Naive thymus-derived CD4-positive, alpha-beta T cell (primary cell): ENCODE data around the gene NOD1. TPM values are rescaled to one million over a fixed set of nuclear protein-coding genes. Genes with fewer than 3 reads are reported as not detected.

ENCODE experiments used
- ATAC-seq: fragments of 150-1000 bp; cut with Tn5 transposase; 2 replicates; pipeline ENCODE4 v1.10.0; 2021; ENCODE audit warnings: mild to moderate bottlenecking, moderate library complexity
- CTCF ChIA-PET: fragments of 350-600 bp; sonication (Branson Sonifier 250); formaldehyde crosslinking; loops from one replicate; lab custom pipeline; 2021; ENCODE audit warnings: antibody characterized with exemption; lab: Charles Lee
- POLR2A ChIA-PET: fragments of 350-600 bp; sonication (Branson Sonifier 250); formaldehyde crosslinking; loops from one replicate; lab custom pipeline; 2021; ENCODE audit warnings: antibody characterized with exemption, inconsistent platforms; lab: Charles Lee
- DNase-seq, 9 donors: peaks; one replicate each; pipeline versions ENCODE4 v3.0.0 to v3.0.0-alpha.2; 2020 to 2022; ENCODE audit warnings: mixed read lengths in 1 of 9
- H3K27ac ChIP-seq: one replicate; pipeline ENCODE4 v1.7.0; 2013; ENCODE audit warnings: mild to moderate bottlenecking, low read depth, low read length, moderate library complexity
- H3K27me3 ChIP-seq, 2 donors: one replicate each; pipeline ENCODE4 v1.7.0; 2013; ENCODE audit warnings: low read length in 2 of 2, mild to moderate bottlenecking in 2 of 2, moderate library complexity in 2 of 2; ENCODE audit not compliant: control insufficient read depth in 2 of 2, insufficient read depth in 2 of 2
- H3K36me3 ChIP-seq, 3 experiments: 1 replicate in 2 of 3; 2 replicates in 1 of 3; pipeline ENCODE4 v1.7.0; 2013; ENCODE audit warnings: low read length in 3 of 3, mild to moderate bottlenecking in 3 of 3, moderate library complexity in 1 of 3; ENCODE audit not compliant: insufficient read depth in 3 of 3, control insufficient read depth in 2 of 3
- H3K4me1 ChIP-seq, 2 donors: one replicate each; pipeline ENCODE4 v1.7.0; 2013; ENCODE audit warnings: low read length in 2 of 2, mild to moderate bottlenecking in 2 of 2, moderate library complexity in 1 of 2; ENCODE audit not compliant: control insufficient read depth in 2 of 2, insufficient read depth in 2 of 2
- H3K4me3 ChIP-seq: 2 replicates; pipeline ENCODE4 v1.7.0; 2013; ENCODE audit warnings: mild to moderate bottlenecking, low read length
- H3K9me3 ChIP-seq, 3 experiments: 1 replicate in 2 of 3; 2 replicates in 1 of 3; pipeline ENCODE4 v1.7.0; 2013; ENCODE audit warnings: low read length in 3 of 3; ENCODE audit not compliant: control insufficient read depth in 2 of 3
- H3K27ac Mint-ChIP-seq, 9 donors: one replicate each; pipeline ENCODE4 v1.8.0; 2020 to 2022; ENCODE audit warnings: mixed read lengths in 9 of 9, mild to moderate bottlenecking in 8 of 9, moderate library complexity in 5 of 9, inconsistent platforms in 2 of 9
- H3K27me3 Mint-ChIP-seq, 5 donors: one replicate each; pipeline ENCODE4 v1.8.0; 2021 to 2022; ENCODE audit warnings: mixed read lengths in 5 of 5, mild to moderate bottlenecking in 1 of 5
- H3K36me3 Mint-ChIP-seq, 5 donors: one replicate each; pipeline ENCODE4 v1.8.0; 2020 to 2022; ENCODE audit warnings: mixed read lengths in 5 of 5, mild to moderate bottlenecking in 3 of 5, inconsistent platforms in 1 of 5
- H3K4me1 Mint-ChIP-seq, 7 donors: one replicate each; pipeline ENCODE4 v1.8.0; 2020 to 2022; ENCODE audit warnings: mixed read lengths in 7 of 7, mild to moderate bottlenecking in 3 of 7, inconsistent platforms in 1 of 7
- H3K4me3 Mint-ChIP-seq, 10 donors: one replicate each; pipeline ENCODE4 v1.8.0; 2020 to 2022; ENCODE audit warnings: mild to moderate bottlenecking in 10 of 10, mixed read lengths in 10 of 10, moderate library complexity in 6 of 10, inconsistent platforms in 2 of 10
- H3K9me3 Mint-ChIP-seq, 11 donors: one replicate each; pipeline ENCODE4 v1.8.0; 2020 to 2022; ENCODE audit warnings: mixed read lengths in 11 of 11, mild to moderate bottlenecking in 4 of 11, inconsistent platforms in 1 of 11, moderate library complexity in 1 of 11
- intact Hi-C, 2 donors: fragments of 100-400 bp; cut with micrococcal nuclease; formaldehyde crosslinking; loops; one replicate each; pipeline ENCODE4 v1.15.1; 2023
- polyA plus RNA-seq, 2 donors: library from polyadenylated mRNA; unstranded; fragments of 300-500 nt; fragmentation: Illumina TruSeq; gene quantifications; one replicate each; pipeline ENCODE4 v1.2.3, GENCODE V29; 2021
- total RNA-seq, 6 experiments: library from RNA in 5 of 6; stranded (reverse) in 5 of 6; gene quantifications; 1 replicate in 5 of 6; 2 replicates in 1 of 6; pipeline ENCODE4 v1.2.3 and lab custom pipeline; 2021 to 2026

Gene NOD1
- total and polyA plus RNA-seq, 7 experiments from 2014 or later: 6.1 to 24.6 (median 18.7) TPM

GRCh38 chr7:30411173-30411572 lies 67.4 kb downstream of the NOD1 start:
- POLR2A ChIA-PET: no interaction called here
- Histone ChIP-seq H3K4me1 (no peaks in the 10 kb centered on the region), H3K4me3 (no peak overlapping the region), H3K9me3 (no peaks in the 10 kb centered on the region), H3K36me3 (no peaks in the 10 kb centered on the region), H3K27ac (no peak overlapping the region), H3K27me3 (no peaks in the 10 kb centered on the region)
- no peak overlapping the region for H3K4me3 Mint-ChIP-seq
- H3K27me3 Mint-ChIP-seq: no peaks in the 10 kb centered on the region
- peaks cover 0 to 6% (median 0%) of the 10 kb centered on the region in 7 donors for H3K4me1 Mint-ChIP-seq
- intact Hi-C loops: loop anchor here in 1 of 2 donors (10.0 kb wide), 1 partner anchor 346 kb away; no protein-coding TSS in a partner anchor
- H3K36me3 Mint-ChIP-seq: peaks cover 4 to 9% (median 5%) of the 10 kb centered on the region in 5 donors
- DNase-seq: no peak
- ATAC-seq: no peak
- CTCF ChIA-PET: interaction anchor here (0.6 to 1.7 kb wide), 2 partner anchors 135 to 149 kb away, joined by 3 to 7 read pairs; no protein-coding TSS in a partner anchor
- H3K9me3 Mint-ChIP-seq: peaks cover 0 to 12% (median 5%) of the 10 kb centered on the region in 11 donors
- no peak overlapping the region for H3K27ac Mint-ChIP-seq

- Histone ChIP-seq H3K4me1 (no peaks in the 10 kb centered on the region), H3K27ac (no peak overlapping the region), H3K36me3 (no peaks in the 10 kb centered on the region), H3K27me3 (no peaks in the 10 kb centered on the region), H3K9me3 (no peaks in the 10 kb centered on the region), H3K4me3 (no peak overlapping the region)
- no peaks in the 10 kb centered on the region for H3K9me3 Mint-ChIP-seq
- CTCF ChIA-PET: no interaction called here
- H3K4me1 Mint-ChIP-seq: peaks cover 0 to 7% (median 0%) of the 10 kb centered on the region in 7 donors
- ATAC-seq (no peak), DNase-seq (no peak)
- no peak overlapping the region for H3K27ac Mint-ChIP-seq
- no peak overlapping the region for H3K4me3 Mint-ChIP-seq
- no peaks in the 10 kb centered on the region for H3K27me3 Mint-ChIP-seq
- H3K36me3 Mint-ChIP-seq: peaks cover 0 to 19% (median 10%) of the 10 kb centered on the region in 5 donors
- POLR2A ChIA-PET: no interaction called here
- intact Hi-C loops: no loop called here
Measured at GRCh38 chr7:30406664-30407425, 71.7 kb downstream of the NOD1 start.

DNA sequence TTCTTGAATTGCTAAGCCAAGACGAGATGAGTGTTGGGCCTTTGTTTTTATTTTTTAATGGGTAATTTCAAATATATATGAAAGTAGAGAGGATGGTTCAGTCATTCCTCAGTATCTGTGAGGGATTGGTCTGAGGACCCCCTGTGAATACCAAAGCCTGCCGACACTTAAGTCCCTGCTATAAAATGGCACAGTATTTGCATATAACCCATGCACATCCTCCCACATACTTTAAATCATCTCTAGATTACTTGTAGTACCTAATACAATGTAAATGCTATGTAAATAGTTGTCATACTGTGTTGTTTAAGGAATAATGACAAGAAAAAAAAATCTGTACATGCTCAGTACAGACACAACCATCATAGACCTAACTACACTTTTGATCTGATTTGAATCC lies 73.4 kb downstream of the NOD1 start:
- Histone ChIP-seq H3K27ac (no peak overlapping the region), H3K27me3 (no peaks in the 10 kb centered on the region), H3K9me3 (no peaks in the 10 kb centered on the region), H3K4me3 (no peak overlapping the region), H3K36me3 (no peaks in the 10 kb centered on the region), H3K4me1 (no peaks in the 10 kb centered on the region)
- DNase-seq (no peak), ATAC-seq (no peak)
- H3K27ac Mint-ChIP-seq: no peak overlapping the region
- no peak overlapping the region for H3K4me3 Mint-ChIP-seq
- no peaks in the 10 kb centered on the region for H3K9me3 Mint-ChIP-seq
- intact Hi-C loops: no loop called here
- peaks cover 0 to 16% (median 10%) of the 10 kb centered on the region in 5 donors for H3K36me3 Mint-ChIP-seq
- H3K27me3 Mint-ChIP-seq: no peaks in the 10 kb centered on the region
- CTCF ChIA-PET: no interaction called here
- POLR2A ChIA-PET: no interaction called here
- H3K4me1 Mint-ChIP-seq: peaks cover 0 to 9% (median 0%) of the 10 kb centered on the region in 7 donors

DNA sequence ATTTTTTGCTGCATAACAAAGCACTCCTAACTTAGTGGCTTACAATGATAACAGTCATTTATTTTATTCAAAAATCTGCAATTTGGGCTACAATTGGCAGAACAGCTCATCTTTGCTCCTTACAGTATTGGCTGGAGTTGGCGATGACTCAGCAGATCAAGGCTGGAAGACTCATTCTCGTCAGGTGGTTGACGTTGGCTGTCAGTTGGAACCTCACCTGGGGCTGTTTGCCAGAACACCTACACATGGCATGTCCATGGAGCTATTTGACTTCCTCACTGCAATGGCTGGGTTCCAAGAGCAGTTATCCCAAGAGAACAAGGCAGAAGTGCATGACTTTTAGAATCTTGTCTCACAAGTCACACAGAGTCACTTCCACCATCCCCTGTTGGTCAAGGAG lies 75.1 kb downstream of the NOD1 start:
- no peaks in the 10 kb centered on the region for H3K27me3 ChIP-seq
- no peak for ATAC-seq

DNA sequence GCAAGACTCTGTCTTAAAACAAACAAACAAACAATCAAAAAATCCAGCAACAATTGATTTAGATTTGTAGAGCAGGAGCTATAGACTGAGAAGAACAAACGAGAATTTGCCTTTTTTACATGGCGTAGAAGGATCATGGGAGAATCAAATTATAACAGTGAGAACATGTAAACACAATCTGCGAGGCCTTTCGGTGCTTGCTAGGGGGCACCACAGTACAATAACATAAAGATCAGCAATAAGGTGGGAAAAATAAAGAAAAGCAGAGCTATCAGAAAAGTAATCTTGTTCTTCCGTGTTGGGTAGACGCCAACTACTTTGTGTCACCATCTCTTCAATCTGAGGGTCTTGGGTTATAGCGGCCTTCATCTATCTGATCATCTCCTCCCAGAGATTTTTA lies 82.2 kb downstream of the NOD1 start:
- Mint-ChIP-seq H3K4me1 (peaks cover 0 to 2% (median 0%) of the 10 kb centered on the region in 7 donors), H3K27me3 (peaks cover 0 to 5% (median 0%) of the 10 kb centered on the region in 5 donors), H3K9me3 (no peaks in the 10 kb centered on the region), H3K4me3 (no peak overlapping the region), H3K27ac (no peak overlapping the region), H3K36me3 (peaks cover 0 to 4% (median 0%) of the 10 kb centered on the region in 5 donors)
- DNase-seq (no peak), ATAC-seq (no peak)
- Histone ChIP-seq H3K27ac (no peak overlapping the region), H3K4me1 (no peaks in the 10 kb centered on the region), H3K36me3 (no peaks in the 10 kb centered on the region), H3K9me3 (no peaks in the 10 kb centered on the region), H3K27me3 (no peaks in the 10 kb centered on the region), H3K4me3 (no peak overlapping the region)
- POLR2A ChIA-PET: interaction anchor here (0.6 kb wide), 1 partner anchor 25 kb away, joined by 3 read pairs; no protein-coding TSS in a partner anchor
- intact Hi-C loops: no loop called here
- CTCF ChIA-PET: interaction anchor here (0.6 kb wide), 1 partner anchor 179 kb away, joined by 3 read pairs; no protein-coding TSS in a partner anchor

More for the DNA sequence above, 75.1 kb downstream of the NOD1 start:
- Mint-ChIP-seq H3K27me3 (peaks cover 0 to 5% (median 0%) of the 10 kb centered on the region in 5 donors), H3K9me3 (no peaks in the 10 kb centered on the region), H3K4me3 (no peak overlapping the region), H3K36me3 (peaks cover 0 to 16% (median 10%) of the 10 kb centered on the region in 5 donors), H3K4me1 (peaks cover 0 to 9% (median 0%) of the 10 kb centered on the region in 7 donors), H3K27ac (no peak overlapping the region)
- intact Hi-C loops: no loop called here
- H3K36me3 ChIP-seq: no peaks in the 10 kb centered on the region
- CTCF ChIA-PET: no interaction called here
- no peak for DNase-seq
- H3K4me1 ChIP-seq: no peaks in the 10 kb centered on the region
- H3K27ac ChIP-seq: no peak overlapping the region
- no peaks in the 10 kb centered on the region for H3K9me3 ChIP-seq
- POLR2A ChIA-PET: no interaction called here
- H3K4me3 ChIP-seq: no peak overlapping the region

GRCh38 chr7:30395676-30396075 lies 82.9 kb downstream of the NOD1 start:
- Histone ChIP-seq H3K4me1 (no peaks in the 10 kb centered on the region), H3K4me3 (no peak overlapping the region), H3K9me3 (no peaks in the 10 kb centered on the region), H3K27ac (no peak overlapping the region), H3K27me3 (no peaks in the 10 kb centered on the region), H3K36me3 (no peaks in the 10 kb centered on the region)
- peaks cover 0 to 2% (median 0%) of the 10 kb centered on the region in 7 donors for H3K4me1 Mint-ChIP-seq
- no peak overlapping the region for H3K27ac Mint-ChIP-seq
- ATAC-seq (no peak), DNase-seq (no peak)
- peaks cover 0 to 4% (median 0%) of the 10 kb centered on the region in 5 donors for H3K36me3 Mint-ChIP-seq
- peaks cover 0 to 5% (median 0%) of the 10 kb centered on the region in 5 donors for H3K27me3 Mint-ChIP-seq
- POLR2A ChIA-PET: interaction anchor here (0.6 kb wide), 1 partner anchor 26 kb away, joined by 3 read pairs; no protein-coding TSS in a partner anchor
- no peak overlapping the region for H3K4me3 Mint-ChIP-seq
- intact Hi-C loops: no loop called here
- H3K9me3 Mint-ChIP-seq: no peaks in the 10 kb centered on the region
- CTCF ChIA-PET: no interaction called here
